Mucosa of stomach (tissue), 1 donor: Measurements from ENCODE around the gene CPNE4.

Source experiments
- H3K27me3 ChIP-seq: one replicate; pipeline ENCODE4 v1.7.0; 2013; ENCODE audit warnings: mild to moderate bottlenecking, low read length; ENCODE audit not compliant: control insufficient read depth, insufficient read depth
- H3K36me3 ChIP-seq: one replicate; pipeline ENCODE4 v1.7.0; 2013; ENCODE audit warnings: low read length; ENCODE audit not compliant: control insufficient read depth, insufficient read depth
- H3K4me1 ChIP-seq: one replicate; pipeline ENCODE4 v1.7.0; 2013; ENCODE audit warnings: mild to moderate bottlenecking, low read length; ENCODE audit not compliant: control insufficient read depth, insufficient read depth
- H3K4me3 ChIP-seq: one replicate; pipeline ENCODE4 v1.7.0; 2013; ENCODE audit warnings: low read length
- H3K9ac ChIP-seq: one replicate; pipeline ENCODE4 v1.7.0; 2013; ENCODE audit warnings: mild to moderate bottlenecking, low read length, moderate library complexity
- H3K9me3 ChIP-seq: one replicate; pipeline ENCODE4 v1.7.0; 2013; ENCODE audit warnings: mild to moderate bottlenecking, low read length, moderate library complexity; ENCODE audit not compliant: control insufficient read depth
- donor health status: Pancreatic carcinoma.

Gene CPNE4

GRCh38 chr3:131933665-131934064, 101.1 kb downstream of the CPNE4 start:
- no peak overlapping the region for H3K4me3 ChIP-seq
- H3K36me3 ChIP-seq: no peaks in the 10 kb centered on the region
- no peak overlapping the region for H3K9ac ChIP-seq
- H3K27me3 ChIP-seq: no peaks in the 10 kb centered on the region
- no peaks in the 10 kb centered on the region for H3K9me3 ChIP-seq
- no peaks in the 10 kb centered on the region for H3K4me1 ChIP-seq

- no peaks in the 10 kb centered on the region for H3K9me3 ChIP-seq
- no peaks in the 10 kb centered on the region for H3K36me3 ChIP-seq
Observed at GRCh38 chr3:131928593-131928992, 106.2 kb downstream of the CPNE4 start.

GRCh38 chr3:131925571-131925970, 109.2 kb downstream of the CPNE4 start:
- H3K9ac ChIP-seq: no peak overlapping the region
- no peaks in the 10 kb centered on the region for H3K27me3 ChIP-seq
- H3K4me1 ChIP-seq: no peaks in the 10 kb centered on the region
- no peaks in the 10 kb centered on the region for H3K9me3 ChIP-seq
- H3K36me3 ChIP-seq: no peaks in the 10 kb centered on the region
- H3K4me3 ChIP-seq: no peak overlapping the region

More at GRCh38 chr3:131928593-131928992, 106.2 kb downstream of the CPNE4 start:
- no peaks in the 10 kb centered on the region for H3K27me3 ChIP-seq
- H3K4me1 ChIP-seq: no peaks in the 10 kb centered on the region
- no peak overlapping the region for H3K4me3 ChIP-seq
- H3K9ac ChIP-seq: no peak overlapping the region

- Histone ChIP-seq H3K9me3 (no peaks in the 10 kb centered on the region), H3K9ac (no peak overlapping the region), H3K27me3 (no peaks in the 10 kb centered on the region), H3K4me3 (no peak overlapping the region), H3K4me1 (no peaks in the 10 kb centered on the region), H3K36me3 (no peaks in the 10 kb centered on the region)
Observed at GRCh38 chr3:131922356-131922755, 112.5 kb downstream of the CPNE4 start.

- Histone ChIP-seq H3K27me3 (no peaks in the 10 kb centered on the region), H3K9me3 (no peaks in the 10 kb centered on the region), H3K9ac (no peak overlapping the region), H3K4me3 (no peak overlapping the region), H3K4me1 (no peaks in the 10 kb centered on the region), H3K36me3 (no peaks in the 10 kb centered on the region)
Observed at GRCh38 chr3:131917006-131917405, 117.8 kb downstream of the CPNE4 start.

GRCh38 chr3:131914090-131914691, 120.6 kb downstream of the CPNE4 start:
- Histone ChIP-seq H3K36me3 (no peaks in the 10 kb centered on the region), H3K9ac (no peak overlapping the region), H3K27me3 (no peaks in the 10 kb centered on the region), H3K4me3 (no peak overlapping the region), H3K4me1 (no peaks in the 10 kb centered on the region), H3K9me3 (no peaks in the 10 kb centered on the region)

GRCh38 chr3:131912255-131912654, 122.6 kb downstream of the CPNE4 start:
- H3K4me3 ChIP-seq: no peak overlapping the region
- no peaks in the 10 kb centered on the region for H3K9me3 ChIP-seq
- H3K4me1 ChIP-seq: no peaks in the 10 kb centered on the region
- no peak overlapping the region for H3K9ac ChIP-seq
- H3K27me3 ChIP-seq: no peaks in the 10 kb centered on the region
- no peaks in the 10 kb centered on the region for H3K36me3 ChIP-seq

GRCh38 chr3:131907796-131908195, 127.0 kb downstream of the CPNE4 start:
- H3K4me1 ChIP-seq: no peaks in the 10 kb centered on the region
- no peak overlapping the region for H3K9ac ChIP-seq
- no peaks in the 10 kb centered on the region for H3K36me3 ChIP-seq

GRCh38 chr3:131903988-131904415, 130.8 kb downstream of the CPNE4 start:
- Histone ChIP-seq H3K4me1 (no peaks in the 10 kb centered on the region), H3K36me3 (no peaks in the 10 kb centered on the region), H3K9ac (no peak overlapping the region)

More at GRCh38 chr3:131907796-131908195, 127.0 kb downstream of the CPNE4 start:
- H3K9me3 ChIP-seq: no peaks in the 10 kb centered on the region
- no peaks in the 10 kb centered on the region for H3K27me3 ChIP-seq
- no peak overlapping the region for H3K4me3 ChIP-seq

GRCh38 chr3:131901686-131902085, 133.1 kb downstream of the CPNE4 start:
- Histone ChIP-seq H3K36me3 (no peaks in the 10 kb centered on the region), H3K9me3 (no peaks in the 10 kb centered on the region), H3K27me3 (no peaks in the 10 kb centered on the region), H3K4me1 (no peaks in the 10 kb centered on the region), H3K4me3 (no peak overlapping the region), H3K9ac (no peak overlapping the region)

More at GRCh38 chr3:131903988-131904415, 130.8 kb downstream of the CPNE4 start:
- no peaks in the 10 kb centered on the region for H3K9me3 ChIP-seq
- no peaks in the 10 kb centered on the region for H3K27me3 ChIP-seq
- H3K4me3 ChIP-seq: no peak overlapping the region

- no peaks in the 10 kb centered on the region for H3K27me3 ChIP-seq
Observed at GRCh38 chr3:131900891-131901290, 133.9 kb downstream of the CPNE4 start.

GRCh38 chr3:131899021-131899420, 135.8 kb downstream of the CPNE4 start:
- Histone ChIP-seq H3K4me1 (no peaks in the 10 kb centered on the region), H3K9me3 (no peaks in the 10 kb centered on the region), H3K4me3 (no peak overlapping the region), H3K36me3 (no peaks in the 10 kb centered on the region), H3K9ac (no peak overlapping the region), H3K27me3 (no peaks in the 10 kb centered on the region)

More at GRCh38 chr3:131900891-131901290, 133.9 kb downstream of the CPNE4 start:
- H3K4me1 ChIP-seq: no peaks in the 10 kb centered on the region
- no peaks in the 10 kb centered on the region for H3K36me3 ChIP-seq
- no peak overlapping the region for H3K9ac ChIP-seq
- H3K4me3 ChIP-seq: no peak overlapping the region
- no peaks in the 10 kb centered on the region for H3K9me3 ChIP-seq

GRCh38 chr3:131898346-131898745, 136.5 kb downstream of the CPNE4 start:
- H3K4me3 ChIP-seq: no peak overlapping the region
- H3K9ac ChIP-seq: no peak overlapping the region
- no peaks in the 10 kb centered on the region for H3K4me1 ChIP-seq
- no peaks in the 10 kb centered on the region for H3K9me3 ChIP-seq
- no peaks in the 10 kb centered on the region for H3K27me3 ChIP-seq
- H3K36me3 ChIP-seq: no peaks in the 10 kb centered on the region
